Measurements from ENCODE around the gene CAMK2B.

GRCh38 chr7:44320794-44321371 is 4.5 kb downstream of the CAMK2B start:
- TF ChIP-seq CTCF (IDR thresholded peaks at IDR 0.05; ENCODE audit: borderline replicate concordance, extremely low read depth, low read length, poor library complexity, severe bottlenecking) (no peak), EZH2 (IDR thresholded peaks at IDR 0.05; ENCODE audit: borderline replicate concordance, low read depth, low read length, severe bottlenecking) (no peak)
